Mucosa of gallbladder (tissue), 1 donor: Measurements from ENCODE around the gene SYNPO. TPM values are rescaled to one million over a fixed set of nuclear protein-coding genes. Genes with fewer than 3 reads are reported as not detected.

ENCODE experiments used
- DNase-seq: peaks from one replicate; pipeline ENCODE4 v3.0.0-alpha.2; 2020; ENCODE audit warnings: low spot score
- total RNA-seq: library from RNA; stranded (reverse); gene quantifications from one replicate; pipeline ENCODE4 v1.2.1, GENCODE V29; 2021
- donor health status: DM: no; HTN: no; CAD: no.

SYNPO gene
- total RNA-seq, 1 donor from 2014 or later: 123 TPM

DNA sequence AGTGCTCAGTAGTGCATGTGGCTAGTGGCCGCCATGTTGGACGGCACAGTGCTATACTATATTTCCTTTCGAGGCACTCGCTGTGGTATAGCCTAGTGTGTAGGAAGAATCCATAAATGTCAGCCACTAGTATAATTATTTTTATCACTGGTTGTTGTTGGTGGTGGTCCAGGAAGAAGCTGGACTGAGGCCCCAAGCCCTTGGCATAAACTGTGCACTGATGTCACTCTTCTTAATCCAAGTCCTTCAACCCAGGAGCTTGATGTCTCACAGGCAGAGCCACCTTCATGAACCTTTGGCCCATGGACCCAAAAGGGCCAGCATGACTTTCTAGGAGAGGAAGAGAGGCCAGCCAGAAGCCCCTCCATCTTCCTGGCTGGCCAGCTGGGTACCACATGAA, 32.5 kb upstream of the SYNPO start:
- no peak for DNase-seq

DNA sequence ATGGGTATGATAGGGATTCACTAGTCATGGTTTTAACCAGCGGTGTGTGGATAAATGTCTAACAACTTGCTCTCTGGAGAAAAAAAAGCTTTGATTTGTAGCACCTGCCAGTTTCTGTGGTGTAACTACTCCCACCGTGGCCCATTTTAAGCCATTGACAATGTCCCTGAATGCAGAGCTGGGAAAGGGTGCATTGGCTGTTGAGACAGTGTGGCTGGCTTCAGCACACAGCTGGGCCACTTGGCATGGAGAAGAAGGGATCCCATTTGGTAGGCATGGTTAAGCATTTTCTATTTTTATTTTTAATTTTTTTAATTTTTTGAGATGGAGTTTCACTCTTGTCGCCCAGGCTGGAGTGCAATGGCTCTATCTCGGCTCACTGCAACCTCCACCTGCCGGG, 31.5 kb upstream of the SYNPO start:
- DNase-seq: no peak

DNA sequence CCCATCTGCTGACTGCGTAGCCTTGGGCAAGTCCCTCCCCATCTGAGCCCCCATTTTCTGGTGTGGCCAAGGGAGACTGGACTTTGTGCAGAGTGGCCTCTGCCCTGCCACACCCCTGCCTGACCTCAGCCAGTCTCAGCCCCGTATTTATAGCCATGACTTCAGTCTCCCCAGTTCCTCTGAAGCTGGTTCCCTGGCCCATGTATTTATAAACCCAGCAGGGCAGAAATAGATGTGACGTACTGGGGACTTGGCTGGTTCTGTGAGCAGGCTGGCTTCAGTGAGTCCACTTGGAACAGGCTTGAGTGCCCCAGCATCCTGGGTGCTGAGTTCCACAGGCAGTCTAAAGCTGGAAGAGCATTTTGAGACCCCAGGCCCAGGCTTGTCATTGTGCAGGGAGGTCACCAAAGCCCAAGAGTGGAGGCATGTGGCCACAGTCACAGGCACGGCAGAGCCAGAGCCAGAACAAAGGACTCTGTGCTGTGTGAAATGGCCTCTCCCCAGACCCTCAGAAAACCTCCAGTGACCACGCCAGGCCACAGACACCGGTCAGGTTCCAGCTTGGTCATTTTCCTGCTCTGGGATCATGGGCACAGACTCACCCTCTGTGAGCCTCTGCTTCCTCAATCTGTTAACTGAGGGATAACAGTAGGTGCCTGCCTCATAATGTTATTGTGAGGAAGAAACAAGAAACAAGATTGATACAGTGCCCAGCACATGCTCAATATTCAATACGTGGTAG, 30.4 kb upstream of the SYNPO start:
- DNase-seq: peak; percentile 70

DNA sequence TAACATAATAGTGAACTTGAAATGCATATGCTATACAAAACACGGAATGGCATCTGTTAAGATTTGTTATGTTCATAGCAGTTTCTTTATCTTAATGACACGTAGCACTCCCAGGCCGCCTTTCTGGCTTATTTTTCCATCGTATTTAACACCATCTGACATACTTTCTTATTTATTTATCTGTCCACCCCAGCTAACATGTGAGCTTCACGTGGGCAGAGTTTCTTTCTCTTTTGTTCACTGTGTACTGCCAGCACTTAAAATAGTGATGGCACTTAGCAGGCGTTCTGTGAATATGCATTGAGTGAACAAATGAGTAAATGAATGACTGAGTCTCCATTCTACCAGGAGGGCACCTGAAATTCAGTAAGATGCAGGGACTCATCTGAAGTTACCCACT, 29.4 kb upstream of the SYNPO start:
- DNase-seq: no peak

DNA sequence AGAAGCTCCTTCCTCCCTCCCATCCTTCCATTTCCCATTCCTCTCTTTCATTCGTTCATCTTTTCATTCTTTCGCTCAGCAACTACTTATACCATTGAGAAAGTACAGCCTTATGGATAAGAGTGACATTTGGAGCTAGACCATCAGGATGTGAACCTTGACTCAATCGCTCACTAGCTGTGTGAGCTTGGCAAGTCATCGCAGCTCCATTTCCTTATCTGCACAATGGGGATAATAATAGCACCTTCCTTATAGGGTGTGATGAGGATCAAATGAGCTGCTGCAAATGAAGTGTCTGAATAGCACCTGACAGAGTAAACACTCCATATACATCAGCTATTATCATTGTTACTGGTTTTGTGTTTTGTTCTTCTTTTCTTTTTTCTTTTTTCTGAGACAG, 28.1 kb upstream of the SYNPO start:
- DNase-seq: peak; percentile 57

DNA sequence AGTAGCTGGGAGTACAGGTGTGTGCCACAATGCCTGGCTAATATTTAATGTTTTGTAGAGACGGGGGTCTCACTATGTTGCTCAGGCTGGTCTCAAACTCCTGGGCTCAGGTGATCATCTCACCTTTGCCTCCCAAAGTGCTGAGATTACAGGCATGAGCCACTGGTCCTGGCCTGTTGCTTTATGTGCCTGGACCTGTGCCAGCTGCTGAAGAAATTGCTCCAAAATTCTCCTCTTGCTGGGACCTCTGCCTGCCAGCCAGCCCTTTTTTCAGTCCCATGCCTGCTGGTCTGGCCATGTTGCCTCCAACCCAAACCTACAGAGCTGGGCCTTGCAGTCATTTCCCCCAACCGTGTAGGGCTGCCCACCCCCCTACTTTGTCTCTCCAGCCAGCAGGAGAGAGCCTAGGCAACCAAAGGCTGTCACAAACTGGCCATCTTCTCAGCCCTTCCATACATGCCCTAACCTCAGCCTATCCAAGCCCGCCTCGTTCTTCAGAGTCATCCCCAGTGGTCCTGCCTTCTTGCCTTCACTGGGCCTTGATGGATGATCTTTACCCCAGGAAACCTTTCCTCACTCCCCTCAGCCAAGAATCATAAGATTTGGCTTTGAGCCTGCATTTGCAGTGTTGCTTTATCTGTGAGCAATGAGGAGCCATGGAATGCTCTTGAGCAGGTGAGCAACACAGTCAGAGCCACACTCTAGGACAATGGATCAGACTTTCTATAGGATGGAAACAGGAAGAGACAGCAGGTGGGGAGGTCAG, 27.4 kb upstream of the SYNPO start:
- DNase-seq: no peak

DNA sequence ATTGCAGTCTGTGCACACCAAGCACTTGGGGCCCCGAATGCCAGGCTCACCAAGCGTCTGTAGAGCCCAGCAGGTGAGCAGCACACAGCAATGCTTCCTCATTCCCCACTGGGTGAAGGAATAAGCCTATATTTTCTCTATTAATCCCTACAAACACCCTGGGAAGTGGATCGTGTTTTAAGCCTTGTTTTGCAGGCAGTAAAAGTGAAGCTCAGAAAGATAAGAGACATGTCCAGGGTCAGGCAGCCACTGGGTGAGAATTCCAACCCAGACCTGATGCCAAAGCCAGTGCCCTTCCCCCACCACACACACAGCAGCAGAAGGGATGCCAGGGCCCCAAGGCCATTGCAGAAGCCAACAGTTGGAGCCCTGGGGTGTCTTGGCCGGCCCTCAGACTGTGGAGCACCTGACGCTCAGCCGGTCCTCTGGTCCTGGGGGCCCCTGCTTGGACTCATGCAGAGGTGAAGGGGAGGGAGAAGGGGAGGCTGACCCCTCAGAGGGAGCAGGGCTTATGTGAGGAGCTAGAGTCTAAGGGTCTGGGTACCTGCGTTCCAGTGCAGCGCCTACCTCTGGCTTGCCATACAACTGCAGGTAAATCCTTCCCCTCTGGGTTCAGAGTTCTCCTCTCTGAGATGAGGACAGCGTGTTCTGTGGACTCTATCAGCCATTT, 26.3 kb upstream of the SYNPO start:
- no peak for DNase-seq

DNA sequence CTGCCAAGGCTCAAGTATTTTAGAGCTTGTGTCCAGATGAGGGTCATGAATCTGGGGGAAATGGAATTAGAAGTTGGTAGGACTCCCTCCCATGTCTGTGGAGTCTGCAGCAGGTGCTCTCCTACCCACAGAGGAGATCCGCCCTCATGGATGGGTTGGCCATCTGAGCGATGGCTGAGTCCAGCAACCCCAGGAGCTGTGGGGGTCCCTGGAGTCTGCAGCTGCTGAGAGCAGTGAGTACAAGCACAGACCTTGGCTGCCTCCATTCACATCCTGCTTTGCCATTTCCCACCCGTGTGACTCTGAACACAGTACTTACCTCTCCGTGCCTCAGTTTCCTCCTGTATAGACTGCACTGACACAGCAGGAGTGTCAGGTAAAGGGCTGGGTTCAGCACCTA, 25.8 kb upstream of the SYNPO start:
- no peak for DNase-seq

DNA sequence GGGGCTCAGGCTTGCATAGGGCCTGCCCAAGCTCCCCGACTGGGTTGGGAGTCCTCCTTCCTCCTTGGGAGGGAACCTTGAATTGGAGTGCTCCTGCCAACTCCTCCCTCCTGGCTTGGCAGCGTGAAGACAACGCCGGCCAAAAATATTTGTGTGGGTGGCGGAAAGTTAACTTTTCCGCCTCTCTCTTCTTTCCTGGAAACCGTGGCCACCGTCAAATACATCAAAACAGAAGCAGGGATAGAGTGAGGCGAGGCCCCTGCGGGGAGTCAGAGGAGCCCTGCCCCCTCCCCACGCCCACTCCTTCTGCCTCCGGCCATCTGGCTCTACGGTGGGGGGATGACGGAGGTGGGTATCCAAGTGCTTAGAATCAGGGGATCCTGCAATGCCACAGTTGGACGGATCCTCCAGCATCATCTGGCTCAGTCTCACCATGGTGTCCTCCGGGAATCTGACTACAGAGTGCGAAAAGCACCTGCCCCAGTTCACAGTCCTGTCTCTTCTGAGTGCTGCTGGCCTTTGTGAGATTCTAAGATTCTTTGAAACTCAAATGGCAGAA, 25.2 kb upstream of the SYNPO start:
- peak; percentile 65 for DNase-seq

DNA sequence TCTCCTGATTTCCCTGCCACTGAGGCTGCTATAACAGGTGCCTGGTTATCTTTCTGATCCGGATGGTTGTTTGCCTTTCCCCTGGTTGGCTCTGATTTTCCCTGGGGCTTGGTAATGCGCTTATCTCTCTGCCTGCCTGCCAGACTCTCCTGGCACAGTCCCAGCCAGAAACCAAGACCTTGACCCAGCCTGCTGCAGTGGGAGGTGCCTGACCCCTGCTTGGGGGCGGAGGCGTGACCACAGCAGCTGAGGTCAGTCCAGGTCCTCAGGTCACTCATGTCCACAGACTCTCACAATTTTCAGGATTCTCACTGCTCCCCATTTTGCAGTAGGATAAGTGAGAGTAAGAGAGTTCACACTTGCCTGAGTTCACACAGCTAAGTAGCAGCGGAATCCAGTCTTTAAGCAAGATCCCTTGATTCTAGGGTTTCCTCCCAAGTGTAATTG, 24.4 kb upstream of the SYNPO start:
- peak; percentile 80 for DNase-seq

DNA sequence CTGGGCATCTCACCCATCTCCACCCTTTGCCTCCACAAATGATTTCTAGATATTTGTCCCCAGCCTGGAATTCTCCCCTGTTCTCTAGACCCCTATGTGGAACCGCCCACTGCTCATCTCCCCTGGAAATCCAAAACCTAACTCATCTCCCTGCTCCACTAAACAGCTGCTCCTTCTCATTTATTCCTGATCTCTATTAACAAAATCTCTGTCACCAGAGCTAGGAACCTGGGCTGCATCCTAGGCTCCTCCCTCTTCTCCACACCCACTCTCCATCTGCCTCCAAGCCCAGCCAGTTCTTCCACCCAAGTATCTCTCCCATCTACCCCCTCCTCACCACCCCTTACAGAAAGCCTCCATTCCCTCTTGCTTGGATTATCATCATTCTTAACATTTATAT, 24.0 kb upstream of the SYNPO start:
- no peak for DNase-seq

DNA sequence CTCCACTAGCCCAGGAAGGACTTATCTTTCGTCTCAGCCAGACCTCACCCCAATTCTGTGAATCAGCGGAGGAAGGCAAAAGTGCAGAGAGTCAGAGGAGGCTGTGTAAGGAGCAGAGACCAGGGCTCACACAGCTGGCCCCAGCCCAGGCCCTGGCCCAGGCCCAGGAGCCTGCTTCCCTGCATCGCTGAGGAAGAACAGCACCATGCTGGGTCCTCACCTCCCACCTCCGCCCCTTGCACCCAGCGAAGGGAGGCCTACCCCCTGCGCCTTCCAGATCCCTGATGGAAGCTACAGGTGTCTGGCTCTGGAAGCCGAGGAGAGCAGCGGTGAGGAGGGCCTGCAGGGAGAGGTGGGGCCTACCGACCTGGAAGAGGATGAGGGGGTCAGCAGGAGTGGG, 22.3 kb upstream of the SYNPO start:
- DNase-seq: no peak

DNA sequence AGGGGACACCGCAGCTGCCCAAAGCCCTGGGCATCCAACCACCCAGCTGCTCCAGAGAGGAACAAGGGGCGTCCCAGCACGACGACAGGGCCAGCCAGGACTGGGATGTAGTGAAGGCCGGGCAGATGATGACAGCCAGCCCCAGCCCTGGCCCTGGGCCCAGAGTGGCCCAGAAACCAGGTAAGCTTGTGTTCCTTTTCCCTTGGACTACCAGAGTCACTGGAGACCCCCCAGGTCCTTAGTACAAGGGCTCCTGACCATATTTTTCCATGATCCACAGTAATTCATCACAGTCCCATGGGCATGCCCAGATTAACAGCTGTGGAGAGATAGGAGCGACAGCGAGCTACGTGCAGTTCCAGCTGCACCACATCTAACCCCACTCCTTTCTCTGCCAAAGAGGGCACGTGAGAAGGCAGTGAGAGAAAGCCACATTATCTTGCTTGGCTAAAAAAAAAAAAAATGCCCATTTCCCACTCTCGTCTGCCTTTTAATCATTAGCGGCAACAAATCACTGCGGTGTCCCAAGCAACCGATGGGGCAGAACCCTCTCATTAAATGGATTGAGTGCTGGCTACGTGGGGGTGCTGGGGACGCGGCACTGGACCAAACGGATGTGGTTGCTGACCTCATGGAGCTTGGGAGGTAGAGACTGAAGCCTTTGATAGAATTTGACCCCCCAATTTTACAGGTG, 21.7 kb upstream of the SYNPO start:
- no peak for DNase-seq

DNA sequence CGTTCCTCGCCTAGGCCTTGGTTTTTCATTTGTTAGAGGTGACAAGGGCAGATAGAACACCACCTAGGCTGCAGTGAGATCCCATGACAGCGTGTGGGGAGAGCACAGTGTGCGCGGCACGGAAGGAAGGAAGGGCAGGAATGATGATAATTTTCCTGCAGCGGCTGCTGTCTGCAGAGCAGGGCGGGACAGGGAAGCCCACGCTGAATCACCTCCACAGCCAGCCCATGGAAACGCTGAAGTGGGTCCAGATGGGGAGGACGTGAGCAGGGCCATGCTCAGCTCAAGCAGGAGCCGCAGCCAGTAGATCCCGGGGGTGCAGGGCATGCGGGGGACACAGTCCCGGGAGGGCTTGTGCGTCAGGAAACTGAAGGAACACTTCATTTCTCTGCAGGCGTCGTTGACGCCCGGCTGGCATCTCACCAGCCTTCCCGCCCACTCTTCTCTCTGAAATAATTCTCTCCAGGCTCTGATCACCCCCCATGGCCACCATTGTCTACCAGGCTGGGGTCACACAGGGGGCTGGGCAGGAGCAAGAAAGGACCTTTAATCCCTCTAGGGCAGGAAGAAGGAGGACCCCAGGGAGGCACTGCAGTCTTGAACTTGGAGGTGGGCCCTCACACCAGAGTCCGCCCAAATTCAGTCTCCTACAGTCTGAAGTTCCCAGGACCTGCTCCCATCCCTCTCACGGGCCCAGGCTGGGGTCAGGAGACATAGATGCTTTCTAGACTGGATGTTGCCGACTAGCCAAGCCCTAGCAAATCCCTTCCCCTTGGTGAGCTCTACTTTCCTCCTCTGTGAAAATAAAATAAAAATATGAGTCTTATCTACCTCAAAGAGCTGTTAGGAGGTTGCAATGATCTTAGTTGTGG, 20.9 kb upstream of the SYNPO start:
- no peak for DNase-seq

DNA sequence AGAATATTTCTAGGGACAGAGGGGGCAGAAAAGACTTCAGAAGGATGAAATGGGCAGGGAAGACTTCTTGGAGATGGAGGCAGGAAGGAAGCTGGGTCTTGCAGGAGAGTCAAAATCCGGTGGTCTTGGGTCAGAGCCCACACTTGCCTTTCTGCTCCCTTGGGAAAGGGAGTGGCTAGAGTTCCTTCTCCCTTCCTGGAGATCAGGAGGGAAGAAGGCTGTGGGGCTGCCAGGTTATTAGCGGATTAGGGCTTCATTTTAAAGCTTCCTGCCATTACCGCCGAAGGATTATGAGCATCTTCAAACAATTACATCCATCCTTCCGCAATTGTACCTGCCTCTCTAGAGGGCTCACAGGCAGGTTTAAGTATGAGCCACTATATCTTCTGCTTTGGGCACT, 19.2 kb upstream of the SYNPO start:
- DNase-seq: no peak

DNA sequence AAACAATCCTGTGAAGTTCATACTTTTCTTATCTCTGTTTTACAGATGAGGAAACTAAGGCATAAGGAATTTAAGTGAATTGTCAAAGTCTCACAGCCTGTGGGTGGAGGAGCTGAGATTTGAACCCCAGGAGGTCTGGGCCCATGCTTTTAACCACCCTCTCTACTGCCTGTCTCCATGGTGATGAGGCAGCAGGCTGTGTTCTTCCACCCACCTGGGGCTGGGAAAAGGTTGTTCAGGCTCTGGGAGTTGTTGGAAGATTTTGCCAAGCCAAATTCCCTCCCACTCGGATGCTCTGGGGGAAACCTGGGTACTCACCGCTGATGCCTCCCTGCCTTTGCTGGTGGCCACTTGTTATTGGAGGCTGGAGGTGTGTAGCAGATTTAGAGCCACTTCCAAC, 18.3 kb upstream of the SYNPO start:
- no peak for DNase-seq

DNA sequence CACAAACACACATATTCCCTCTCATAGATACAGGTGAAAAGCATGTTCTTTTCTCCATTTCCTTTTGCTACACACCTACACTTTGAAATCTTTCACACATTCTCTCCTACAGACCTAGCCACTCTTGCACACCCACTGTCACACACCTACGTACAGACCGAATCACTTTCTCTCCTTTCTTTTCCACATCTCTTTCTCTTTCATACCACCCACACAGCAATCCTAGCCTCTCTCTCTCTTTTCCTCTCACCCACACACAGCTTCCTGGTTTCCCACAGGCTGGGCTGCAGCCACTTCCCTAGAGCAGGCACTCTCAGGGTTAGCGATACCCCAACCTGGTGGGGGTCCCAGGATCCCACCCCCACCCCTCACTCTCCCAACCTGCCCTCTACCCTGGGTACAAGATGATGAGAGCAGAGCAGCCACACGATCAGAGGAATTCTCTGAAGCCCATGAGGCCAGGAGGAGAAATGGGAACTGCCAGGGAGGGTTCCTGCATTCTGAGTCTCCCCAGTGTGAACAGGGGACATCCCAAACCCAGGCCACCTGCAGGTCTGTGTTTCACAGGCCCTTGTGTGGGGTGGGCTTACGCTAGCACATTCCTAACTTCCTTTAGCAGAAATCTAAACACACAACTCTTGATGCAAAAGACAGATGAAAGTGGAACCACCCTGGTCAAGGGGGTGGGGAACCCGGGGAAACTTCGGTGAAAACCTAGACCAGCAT, 17.1 kb upstream of the SYNPO start:
- DNase-seq: no peak

DNA sequence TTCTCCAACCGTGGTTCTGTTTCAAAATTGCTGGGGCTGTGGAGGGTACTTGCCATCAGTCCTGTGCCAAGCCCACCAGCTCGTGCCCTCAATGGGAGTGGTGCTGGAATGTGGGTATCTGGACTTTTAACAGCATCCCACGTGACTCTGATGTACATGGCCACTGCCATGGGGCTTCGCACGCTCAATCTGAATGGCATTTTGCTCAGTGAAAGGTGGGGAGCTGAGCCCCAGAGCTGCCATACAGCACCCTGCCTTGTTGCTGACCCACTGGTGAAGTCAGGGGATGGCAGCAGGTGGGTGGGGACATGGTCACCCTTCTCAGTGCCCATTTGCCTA, 16.6 kb upstream of the SYNPO start:
- no peak for DNase-seq

DNA sequence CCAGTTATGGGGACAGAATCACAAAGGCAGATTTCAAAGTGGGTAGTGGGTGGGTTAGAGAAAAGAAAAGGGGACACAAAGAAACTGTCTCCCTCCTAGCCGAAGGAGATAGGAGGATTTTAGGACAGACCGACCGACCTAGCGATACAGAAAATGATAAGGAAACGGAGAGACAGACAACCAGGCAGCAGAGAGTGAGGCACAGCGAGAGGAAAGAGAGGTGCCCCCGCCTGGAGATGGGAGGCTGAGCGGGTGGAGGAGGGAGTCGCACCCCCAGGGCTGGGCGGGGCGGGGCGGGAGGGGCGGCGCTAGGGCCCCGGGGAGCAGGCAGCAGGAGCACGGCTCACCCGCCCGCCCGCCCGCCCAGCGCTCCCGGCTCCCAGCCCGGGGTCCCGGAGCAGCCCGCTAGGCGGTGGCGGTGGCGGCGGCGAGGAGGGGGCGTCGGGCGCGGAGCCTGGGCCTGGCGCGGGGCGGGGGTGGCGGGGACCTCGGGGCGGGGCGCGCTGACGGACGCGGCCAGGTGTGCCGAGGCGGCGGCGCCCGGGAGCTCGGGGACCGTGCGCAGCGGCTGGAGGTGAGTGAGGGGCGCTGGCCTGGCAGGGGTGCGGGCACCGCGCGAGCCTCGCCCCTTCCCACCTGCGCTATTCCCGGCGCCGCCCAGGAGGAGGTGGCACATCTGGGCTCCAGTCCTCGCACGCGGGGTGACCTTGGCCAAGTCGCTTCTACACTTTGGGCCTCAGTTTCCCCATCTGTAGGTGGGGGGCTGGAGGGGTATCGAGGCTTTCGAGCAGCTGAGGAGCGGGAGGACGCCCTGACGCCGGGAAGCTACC, 15.9 kb upstream of the SYNPO start:
- no peak for DNase-seq

DNA sequence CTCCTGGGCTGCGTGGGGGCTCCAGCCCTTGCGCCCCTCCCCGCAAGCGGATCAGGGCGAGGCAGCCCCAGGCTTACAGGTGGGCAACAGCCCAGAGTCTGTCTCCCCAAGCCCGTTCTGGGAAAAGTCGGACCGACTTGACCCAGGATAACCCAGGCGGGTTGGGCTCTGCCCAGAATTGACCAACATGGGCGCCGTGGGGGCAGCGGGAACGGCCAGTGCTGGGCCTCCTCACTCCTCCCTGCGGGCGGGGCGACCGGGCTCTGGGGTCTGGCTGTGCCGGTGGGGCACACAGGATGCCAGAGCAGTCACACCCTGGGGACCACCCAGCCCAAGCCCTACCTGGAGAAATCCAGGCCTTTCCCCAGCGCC, 15.3 kb upstream of the SYNPO start:
- no peak for DNase-seq
